HepG2 (cell line): ENCODE data around the gene DCPS. TPM values are rescaled to one million over a fixed set of nuclear protein-coding genes. Genes with fewer than 3 reads are reported as not detected.

Experiments
- ATAC-seq: fragments of 200-7000 bp; cut with Tn5 transposase; 3 replicates; pipeline ENCODE4 v1.9.1; 2020; ENCODE audit warnings: mild to moderate bottlenecking, moderate library complexity
- BruUV-seq: library from RNA; stranded (reverse); fragments of 400-500 nt; replicated peaks from 2 replicates; lab custom pipeline; 2021; lab: Mats Ljungman, UMichigan
- CTCF ChIA-PET: fragments of 300-600 bp; formaldehyde crosslinking; extraction: SDS; loops from one replicate; lab custom pipeline; 2021; ENCODE audit warnings: low total read pairs, inconsistent platforms, low intra/inter-chr PET ratio; lab: Yijun Ruan, JAX
- POLR2A ChIA-PET: fragments of 350-600 bp; sonication (Branson Sonifier 250); formaldehyde crosslinking; loops from one replicate; lab custom pipeline; 2020; ENCODE audit warnings: antibody characterized with exemption, inconsistent platforms; lab: Yijun Ruan, JAX
- DNase-seq: peaks from one replicate; pipeline ENCODE4 v3.0.0-alpha.2; 2015; ENCODE audit warnings: low spot score
- FAIRE-seq: peaks from 3 replicates; lab custom pipeline; 2011; peaks lifted over from hg19 to GRCh38; lab: Jason Lieb, UNC
- H2AFZ ChIP-seq: one replicate; pipeline ENCODE4 v1.6.1; 2011; ENCODE audit warnings: low read length, inconsistent platforms
- H3K27ac ChIP-seq: fragments of 300-600 bp; 3 replicates; pipeline ENCODE4 v1.8.0; 2011; ENCODE audit warnings: mixed run types, mild to moderate bottlenecking, mixed read lengths, low read length, inconsistent platforms; ENCODE audit not compliant: insufficient read depth; ENCODE audit errors: extremely low read length
- H3K27me3 ChIP-seq, 2 experiments: fragments of 200-600 bp in 1 of 2; 2 replicates in 1 of 2; 3 replicates in 1 of 2; pipeline versions ENCODE4 v1.6.0 to v1.8.0; 2011; ENCODE audit warnings: low read length in 2 of 2, mild to moderate bottlenecking in 2 of 2, moderate library complexity in 2 of 2, inconsistent platforms in 1 of 2; ENCODE audit not compliant: insufficient read depth in 2 of 2, control insufficient read depth in 1 of 2
- H3K36me3 ChIP-seq, 2 experiments: fragments of 200-600 bp in 1 of 2; replicated peaks in 1 of 2; 2 replicates in 1 of 2; 3 replicates in 1 of 2; pipeline versions ENCODE4 v1.5.1 to v1.8.0; 2011; ENCODE audit warnings: low read length in 2 of 2, inconsistent platforms in 1 of 2; ENCODE audit not compliant: insufficient read depth in 2 of 2, control insufficient read depth in 1 of 2
- H3K4me1 ChIP-seq: 2 replicates; pipeline ENCODE4 v1.5.1; 2012; ENCODE audit warnings: low read length, inconsistent platforms; ENCODE audit not compliant: insufficient read depth
- H3K4me2 ChIP-seq: 2 replicates; pipeline ENCODE4 v1.6.0; 2011; ENCODE audit warnings: low read depth, low read length, inconsistent platforms
- H3K4me3 ChIP-seq, 3 experiments: fragments of 200-600 bp in 1 of 3; sonication (generic), shearing (Covaris generic) in 1 of 3; replicated peaks in 1 of 3; 2 replicates each; pipeline ENCODE4 v1.5.1; 2011 to 2016; ENCODE audit warnings: low read length in 3 of 3, inconsistent platforms in 2 of 3, low read depth in 2 of 3, mild to moderate bottlenecking in 2 of 3, control low read depth in 1 of 3, mixed read lengths in 1 of 3; ENCODE audit not compliant: insufficient read depth in 1 of 3
- H3K79me2 ChIP-seq: one replicate; pipeline ENCODE4 v1.6.1; 2011; ENCODE audit warnings: low read length, inconsistent platforms; ENCODE audit not compliant: insufficient read depth
- H3K9ac ChIP-seq: 2 replicates; pipeline ENCODE4 v1.6.0; 2011; ENCODE audit warnings: mild to moderate bottlenecking, low read depth, low read length, inconsistent platforms; ENCODE audit not compliant: insufficient read depth
- H3K9me3 ChIP-seq: 2 replicates; pipeline ENCODE4 v1.5.1; 2012; ENCODE audit warnings: mild to moderate bottlenecking, low read length
- H4K20me1 ChIP-seq: 2 replicates; pipeline ENCODE4 v1.6.0; 2011; ENCODE audit warnings: inconsistent platforms, mild to moderate bottlenecking, low read length, moderate library complexity; ENCODE audit not compliant: insufficient read depth
- ATF2 ChIP-seq: sonication (generic); formaldehyde crosslinking; IDR thresholded peaks from 2 replicates; pipeline ENCODE4 v1.4.0; 2020; ENCODE audit warnings: missing genetic modification reagents
- RXRB ChIP-seq: IDR thresholded peaks from 2 replicates; pipeline ENCODE4 v1.6.1; 2016; ENCODE audit warnings: borderline replicate concordance, missing genetic modification reagents, missing compliant biosample characterization
- ZBTB1 ChIP-seq: sonication (generic); formaldehyde crosslinking; IDR thresholded peaks from 2 replicates; pipeline ENCODE4 v1.4.0; 2020; ENCODE audit warnings: missing genetic modification reagents, borderline replicate concordance
- WGBS: methylation state at CpG from one replicate; pipeline ENCODE4 v1.1.6; 2017; ENCODE audit warnings: low lambda C conversion rate; 5-methylcytosine and 5-hydroxymethylcytosine counted together
- in situ Hi-C: cut with HindIII; loops from 2 replicates; pipeline ENCODE4 v1.10.0; 2017; ENCODE audit warnings: low pct_unique_long_range_greater_than_20kb; ENCODE audit not compliant: extremely low pct_ligation_motif_present
- intact Hi-C: fragments of 100-400 bp; cut with micrococcal nuclease; formaldehyde crosslinking; loops from one replicate; pipeline ENCODE4 v1.10.0; 2022; ENCODE audit not compliant: unreplicated experiment
- polyA plus RNA-seq, 8 experiments: library from polyadenylated mRNA; depleted of rRNA in 3 of 8; stranded (reverse) in 7 of 8; unstranded in 1 of 8; fragments of >200 nt; fragmentation: Illumina TruSeq in 4 of 8; extraction: Trizol in 4 of 8; gene quantifications; 2 replicates each; pipeline versions ENCODE4 v1.2.1 to v1.2.3, GENCODE V29; 2011 to 2016; ENCODE audit warnings: low read depth in 4 of 8, missing spikeins in 1 of 8, mixed read lengths in 1 of 8; ENCODE audit not compliant: insufficient read depth in 1 of 8
- total RNA-seq, 5 experiments: library from RNA; depleted of rRNA; stranded (reverse); fragments of >200 nt; fragmentation: Illumina TruSeq; extraction: Trizol; gene quantifications; 2 replicates each; pipeline ENCODE4 v1.2.3, GENCODE V29; 2016; ENCODE audit warnings: low read depth in 1 of 5
- TF ChIP-seq, protein P1 (sequence below): sonication (generic); formaldehyde crosslinking; IDR thresholded peaks from 2 replicates; pipeline ENCODE4 v1.4.0; 2020; ENCODE audit warnings: missing genetic modification reagents, borderline replicate concordance
- TF ChIP-seq, protein P2 (sequence below): sonication (generic); formaldehyde crosslinking; IDR thresholded peaks from 2 replicates; pipeline ENCODE4 v1.4.0; 2020; ENCODE audit warnings: mild to moderate bottlenecking, missing genetic modification reagents

DCPS gene
- total and polyA plus RNA-seq, 2 of the 13 experiments (the other 11 are each of a cell fraction or from before 2014, with no cell fraction given) = 21.9 to 22.5 TPM

DNA sequence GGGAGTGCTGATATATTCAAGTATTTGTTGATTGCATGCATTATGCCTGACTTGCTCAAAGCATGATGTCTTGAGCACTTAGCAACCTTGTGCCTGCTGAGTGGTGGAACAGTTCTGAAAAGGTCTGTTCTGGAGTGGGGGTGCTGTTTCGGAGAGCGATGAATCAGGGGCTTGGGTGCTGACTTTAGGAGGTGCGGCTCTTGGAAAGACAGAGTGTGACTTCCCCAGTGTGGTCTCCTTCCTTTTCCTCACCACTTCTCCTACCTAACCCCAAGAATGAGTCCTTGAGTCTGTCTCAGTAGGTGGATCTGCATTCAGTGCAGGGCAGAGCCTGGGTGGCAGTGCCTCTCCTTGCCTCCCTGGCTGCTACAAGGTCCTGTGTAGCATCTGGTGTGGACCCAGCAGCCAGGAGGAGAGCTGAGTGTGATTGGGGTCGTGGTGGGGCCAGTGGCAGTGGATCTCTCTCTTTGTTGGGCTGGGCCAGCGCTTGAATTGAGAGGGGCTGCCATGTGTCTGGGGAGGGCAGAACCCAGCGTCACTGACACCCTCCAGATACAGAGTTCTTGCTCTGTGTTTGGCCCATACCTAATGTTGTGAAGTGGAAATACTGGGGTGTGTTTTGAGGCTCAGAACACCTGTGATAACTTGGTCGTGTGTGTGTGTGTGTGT lies 87.6 kb downstream of the DCPS start:
- DNase-seq = no peak
- Histone ChIP-seq H3K27me3 (no peaks in the 10 kb centered on the region), H3K9ac (no peak overlapping the region), H4K20me1 (no peaks in the 10 kb centered on the region), H3K4me3 (no peak overlapping the region), H3K9me3 (no peaks in the 10 kb centered on the region), H3K4me1 (no peaks in the 10 kb centered on the region), H3K79me2 (peaks cover 2% of the 10 kb centered on the region), H3K36me3 (no peaks in the 10 kb centered on the region), H3K4me2 (no peak overlapping the region), H2AFZ (no peak overlapping the region), H3K27ac (no peak overlapping the region)
- 80% methylated on average over 6 of the region's 7 CpGs for WGBS
- in situ Hi-C loops = no loop called here
- TF ChIP-seq, protein P1, sequence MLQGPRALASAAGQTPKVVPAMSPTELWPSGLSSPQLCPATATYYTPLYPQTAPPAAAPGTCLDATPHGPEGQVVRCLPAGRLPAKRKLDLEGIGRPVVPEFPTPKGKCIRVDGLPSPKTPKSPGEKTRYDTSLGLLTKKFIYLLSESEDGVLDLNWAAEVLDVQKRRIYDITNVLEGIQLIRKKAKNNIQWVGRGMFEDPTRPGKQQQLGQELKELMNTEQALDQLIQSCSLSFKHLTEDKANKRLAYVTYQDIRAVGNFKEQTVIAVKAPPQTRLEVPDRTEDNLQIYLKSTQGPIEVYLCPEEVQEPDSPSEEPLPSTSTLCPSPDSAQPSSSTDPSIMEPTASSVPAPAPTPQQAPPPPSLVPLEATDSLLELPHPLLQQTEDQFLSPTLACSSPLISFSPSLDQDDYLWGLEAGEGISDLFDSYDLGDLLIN (CRISPR knock-in tag) = no peak
- TF ChIP-seq ATF2 (CRISPR knock-in tag) (no peak), ZBTB1 (CRISPR knock-in tag) (no peak), RXRB (CRISPR knock-in tag) (no peak)
- TF ChIP-seq, protein P2, sequence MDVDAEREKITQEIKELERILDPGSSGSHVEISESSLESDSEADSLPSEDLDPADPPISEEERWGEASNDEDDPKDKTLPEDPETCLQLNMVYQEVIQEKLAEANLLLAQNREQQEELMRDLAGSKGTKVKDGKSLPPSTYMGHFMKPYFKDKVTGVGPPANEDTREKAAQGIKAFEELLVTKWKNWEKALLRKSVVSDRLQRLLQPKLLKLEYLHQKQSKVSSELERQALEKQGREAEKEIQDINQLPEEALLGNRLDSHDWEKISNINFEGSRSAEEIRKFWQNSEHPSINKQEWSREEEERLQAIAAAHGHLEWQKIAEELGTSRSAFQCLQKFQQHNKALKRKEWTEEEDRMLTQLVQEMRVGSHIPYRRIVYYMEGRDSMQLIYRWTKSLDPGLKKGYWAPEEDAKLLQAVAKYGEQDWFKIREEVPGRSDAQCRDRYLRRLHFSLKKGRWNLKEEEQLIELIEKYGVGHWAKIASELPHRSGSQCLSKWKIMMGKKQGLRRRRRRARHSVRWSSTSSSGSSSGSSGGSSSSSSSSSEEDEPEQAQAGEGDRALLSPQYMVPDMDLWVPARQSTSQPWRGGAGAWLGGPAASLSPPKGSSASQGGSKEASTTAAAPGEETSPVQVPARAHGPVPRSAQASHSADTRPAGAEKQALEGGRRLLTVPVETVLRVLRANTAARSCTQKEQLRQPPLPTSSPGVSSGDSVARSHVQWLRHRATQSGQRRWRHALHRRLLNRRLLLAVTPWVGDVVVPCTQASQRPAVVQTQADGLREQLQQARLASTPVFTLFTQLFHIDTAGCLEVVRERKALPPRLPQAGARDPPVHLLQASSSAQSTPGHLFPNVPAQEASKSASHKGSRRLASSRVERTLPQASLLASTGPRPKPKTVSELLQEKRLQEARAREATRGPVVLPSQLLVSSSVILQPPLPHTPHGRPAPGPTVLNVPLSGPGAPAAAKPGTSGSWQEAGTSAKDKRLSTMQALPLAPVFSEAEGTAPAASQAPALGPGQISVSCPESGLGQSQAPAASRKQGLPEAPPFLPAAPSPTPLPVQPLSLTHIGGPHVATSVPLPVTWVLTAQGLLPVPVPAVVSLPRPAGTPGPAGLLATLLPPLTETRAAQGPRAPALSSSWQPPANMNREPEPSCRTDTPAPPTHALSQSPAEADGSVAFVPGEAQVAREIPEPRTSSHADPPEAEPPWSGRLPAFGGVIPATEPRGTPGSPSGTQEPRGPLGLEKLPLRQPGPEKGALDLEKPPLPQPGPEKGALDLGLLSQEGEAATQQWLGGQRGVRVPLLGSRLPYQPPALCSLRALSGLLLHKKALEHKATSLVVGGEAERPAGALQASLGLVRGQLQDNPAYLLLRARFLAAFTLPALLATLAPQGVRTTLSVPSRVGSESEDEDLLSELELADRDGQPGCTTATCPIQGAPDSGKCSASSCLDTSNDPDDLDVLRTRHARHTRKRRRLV (CRISPR knock-in tag) = no peak
- no peak; the same call in 2 of the 3 replicates for ATAC-seq
- BruUV-seq = no TSS peak
- no peak for FAIRE-seq
- intact Hi-C loops = no loop called here
- POLR2A ChIA-PET = no interaction called here
- CTCF ChIA-PET = interaction anchor here (1.4 kb wide), 1 partner anchor 81 kb away, joined by 8 read pairs; no protein-coding TSS in a partner anchor
